Lung microvascular endothelial cell (primary cell): Measurements from ENCODE around the gene MAGEA11. TPM values are rescaled to one million over a fixed set of nuclear protein-coding genes. Genes with fewer than 3 reads are reported as not detected.
"Not testable (repeated sequence)": the region's sequence is repeated elsewhere in the genome, so short reads cannot be mapped to it uniquely, and the experiment has no call there.

Experiments
- DNase-seq, 2 donors: peaks; one replicate each; pipeline versions ENCODE4 v3.0.0 to v3.0.0-alpha.2; 2010; ENCODE audit warnings: low read depth in 2 of 2
- total RNA-seq: library from RNA; depleted of rRNA; stranded (reverse); fragments of >200 nt; gene quantifications from 2 replicates; pipeline ENCODE4 v1.2.1, GENCODE V29; 2014

Gene MAGEA11, protein sequence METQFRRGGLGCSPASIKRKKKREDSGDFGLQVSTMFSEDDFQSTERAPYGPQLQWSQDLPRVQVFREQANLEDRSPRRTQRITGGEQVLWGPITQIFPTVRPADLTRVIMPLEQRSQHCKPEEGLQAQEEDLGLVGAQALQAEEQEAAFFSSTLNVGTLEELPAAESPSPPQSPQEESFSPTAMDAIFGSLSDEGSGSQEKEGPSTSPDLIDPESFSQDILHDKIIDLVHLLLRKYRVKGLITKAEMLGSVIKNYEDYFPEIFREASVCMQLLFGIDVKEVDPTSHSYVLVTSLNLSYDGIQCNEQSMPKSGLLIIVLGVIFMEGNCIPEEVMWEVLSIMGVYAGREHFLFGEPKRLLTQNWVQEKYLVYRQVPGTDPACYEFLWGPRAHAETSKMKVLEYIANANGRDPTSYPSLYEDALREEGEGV
- under 0.01 TPM in 1 of 2 replicates, not detected in the other for total RNA-seq

DNA sequence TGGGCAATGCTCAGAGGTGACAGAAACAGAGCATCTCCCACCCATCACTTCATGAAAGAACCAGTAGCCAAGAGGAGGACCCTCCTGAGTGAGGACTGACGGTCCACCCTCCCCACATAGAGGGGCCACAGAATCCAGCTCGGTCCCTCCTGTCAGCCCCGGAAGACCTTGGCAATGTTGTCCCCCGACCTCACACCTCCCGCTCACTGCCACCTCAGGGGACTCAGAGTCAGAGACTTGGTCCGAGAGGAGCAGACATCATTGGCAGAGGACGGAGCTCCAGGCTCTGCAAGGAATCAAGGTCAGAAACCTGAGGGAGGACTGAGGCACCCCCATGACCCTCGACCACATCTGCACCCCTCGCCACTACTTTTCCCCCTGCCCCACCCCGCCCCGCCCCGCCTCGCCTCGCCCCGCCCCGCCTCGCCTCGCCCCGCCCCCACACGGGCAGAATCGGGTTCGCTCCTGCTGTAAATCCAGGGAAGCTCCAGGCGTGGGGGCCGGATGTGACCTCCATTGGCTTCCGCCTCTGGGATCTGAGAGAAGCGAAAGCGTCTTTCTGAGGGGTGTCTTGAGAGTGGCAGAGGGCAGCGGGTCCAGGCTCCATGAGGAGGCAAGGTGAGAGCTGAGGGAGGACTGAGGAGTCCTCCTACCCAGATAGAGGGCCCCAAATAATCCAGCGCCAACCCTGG lies at the start of gene MAGEA11:
Gene MAGEA11 (plus strand): TSS at position 516 of the 692 bp plus-strand sequence. CDS start 1,100 bp downstream, outside the sequence.
- DNase-seq: no peak

DNA sequence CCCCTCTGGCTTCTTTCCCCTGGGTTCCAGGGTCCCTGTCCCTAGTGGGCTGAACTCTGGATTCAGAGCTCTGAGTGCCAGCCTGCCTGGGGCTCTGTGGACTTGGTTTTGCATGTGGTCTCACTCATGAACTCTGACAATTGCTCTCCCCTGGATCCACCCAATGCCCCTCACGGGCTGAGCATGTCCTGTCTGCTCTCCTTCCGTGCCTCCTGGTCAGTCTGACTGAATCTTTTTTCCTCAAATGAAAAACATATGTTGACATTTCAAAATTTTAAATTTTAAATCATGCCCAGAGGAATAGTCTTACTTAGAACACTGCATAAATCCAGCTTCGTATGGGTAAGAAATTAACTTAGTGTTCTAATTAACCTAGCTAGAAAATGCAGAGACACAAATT lies 36.8 kb upstream of the MAGEA11 start:
- not testable (repeated sequence) for DNase-seq

DNA sequence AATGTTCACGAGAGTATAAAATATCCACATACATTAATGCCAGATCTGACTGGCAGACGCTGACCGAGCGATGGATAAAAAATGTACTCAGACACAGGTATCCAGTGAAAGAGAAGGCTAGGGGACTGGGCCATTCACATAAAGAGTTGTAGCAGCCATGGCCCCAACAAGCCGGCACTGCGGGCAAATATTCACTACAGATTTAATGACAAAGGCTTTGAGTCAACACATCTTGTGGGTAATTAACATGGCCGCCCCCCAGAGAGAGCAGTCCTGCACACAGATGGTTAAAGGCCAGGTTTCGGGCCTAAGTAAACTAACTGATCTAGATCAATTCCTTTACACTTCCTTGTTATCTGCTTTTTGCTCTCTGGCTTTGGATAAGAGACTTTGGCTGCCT lies 36.3 kb upstream of the MAGEA11 start:
- DNase-seq: not testable (repeated sequence)

DNA sequence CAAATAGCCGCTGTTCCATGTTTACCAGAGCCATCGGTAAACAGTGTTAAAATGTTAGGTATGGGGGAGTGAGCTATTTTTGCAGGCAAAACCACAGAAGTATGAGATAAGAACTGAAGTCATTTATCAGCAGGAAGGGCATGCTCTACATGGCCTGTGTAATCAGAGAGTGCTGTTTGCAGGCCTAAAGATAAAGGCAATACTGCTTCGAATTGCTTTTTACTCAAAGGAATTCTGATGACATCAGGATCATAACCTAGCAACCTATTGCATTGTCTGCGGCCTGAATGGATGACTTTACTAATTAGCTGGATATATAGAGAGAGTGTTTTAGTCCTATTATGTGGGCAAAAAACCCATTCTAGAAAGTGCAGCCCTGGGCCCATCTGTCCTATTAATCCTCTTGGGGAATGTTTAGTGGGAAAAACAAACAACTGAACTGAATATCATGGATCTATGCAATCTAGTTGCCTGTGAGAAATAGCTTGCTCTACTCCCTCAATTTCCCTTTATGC lies 32.6 kb upstream of the MAGEA11 start:
- DNase-seq: not testable (repeated sequence)

DNA sequence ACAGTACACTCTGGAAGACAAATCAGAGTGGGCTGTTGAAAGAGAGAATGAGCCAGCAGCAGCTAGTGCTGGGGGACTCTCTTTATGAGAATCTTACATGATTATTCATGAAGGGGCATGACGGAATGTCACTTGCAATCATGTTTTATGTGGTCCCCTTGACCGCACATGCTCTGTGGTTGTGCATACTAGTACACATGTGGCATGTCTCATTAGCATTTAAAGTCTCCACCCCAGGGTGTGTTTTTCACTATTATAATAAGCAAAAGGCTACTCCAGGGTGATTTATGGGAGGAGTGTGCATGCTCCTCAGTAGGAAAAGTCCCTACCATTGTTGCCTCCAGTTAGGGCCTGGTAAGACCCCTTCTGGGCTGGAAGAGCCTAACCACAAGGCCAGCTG lies 30.7 kb upstream of the MAGEA11 start:
- no peak for DNase-seq

DNA sequence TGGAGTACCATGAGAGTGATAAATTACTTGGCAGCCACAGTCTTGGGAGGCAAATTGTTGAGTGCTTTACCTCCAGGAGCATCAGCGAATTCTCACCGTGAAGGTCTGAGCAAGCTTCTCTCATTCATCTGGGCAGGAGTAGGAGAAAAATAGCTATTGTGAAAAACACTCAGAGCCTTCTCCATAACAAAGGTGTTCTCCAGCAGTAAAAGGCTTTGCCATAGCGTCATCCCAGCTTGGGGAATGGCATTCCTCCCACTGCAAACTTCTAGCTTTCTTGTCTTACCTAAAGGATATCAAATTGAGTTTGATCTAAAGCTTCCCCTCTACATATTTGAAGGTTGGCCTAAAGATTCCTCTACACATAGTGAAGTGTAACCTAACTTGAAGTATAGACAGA lies 29.8 kb upstream of the MAGEA11 start:
- no peak for DNase-seq

DNA sequence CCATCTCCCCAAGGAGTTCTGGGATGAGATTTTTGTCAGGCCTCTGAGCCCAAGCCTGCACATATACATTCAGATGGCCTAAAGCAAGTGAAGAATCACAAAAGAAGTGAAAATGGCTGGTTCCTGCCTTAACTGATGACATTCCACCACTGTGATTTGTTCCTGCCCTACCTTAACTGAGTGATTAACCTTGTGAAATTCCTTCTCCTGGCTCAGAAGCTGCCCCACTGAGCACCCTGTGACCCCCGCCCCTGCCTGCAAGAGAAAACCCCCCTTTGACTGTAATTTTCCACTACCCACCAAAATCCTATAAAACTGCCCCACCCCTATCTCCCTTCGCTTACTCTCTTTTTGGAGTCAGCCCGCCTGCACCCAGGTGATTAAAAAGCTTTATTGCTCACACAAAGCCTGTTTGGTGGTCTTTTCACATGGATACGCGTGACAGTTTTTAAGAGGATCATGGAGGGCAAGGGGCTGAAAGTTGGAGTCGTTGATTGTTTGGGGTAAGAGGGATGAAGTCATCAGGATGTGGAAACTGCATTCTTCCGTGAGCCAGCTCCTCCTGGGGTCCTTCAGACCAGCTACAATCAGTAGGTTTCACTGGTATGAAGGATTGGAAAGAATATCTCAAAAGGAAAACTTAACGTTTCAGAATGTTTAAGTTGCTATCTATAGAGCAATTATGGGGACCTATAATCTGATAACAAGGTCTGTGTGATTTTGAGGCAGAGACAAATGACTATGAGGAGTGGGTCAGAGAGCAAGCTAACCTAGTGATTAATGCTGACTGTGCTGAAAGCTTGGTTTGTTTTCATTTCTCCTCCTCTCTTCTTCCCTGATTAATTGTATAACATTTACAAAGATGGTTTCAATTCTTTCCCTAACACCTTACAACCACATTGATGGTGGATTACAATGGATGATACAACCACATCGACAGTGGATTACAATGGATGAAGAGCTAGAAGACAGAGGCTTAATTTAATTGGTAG lies 28.6 kb upstream of the MAGEA11 start:
- no peak for DNase-seq

DNA sequence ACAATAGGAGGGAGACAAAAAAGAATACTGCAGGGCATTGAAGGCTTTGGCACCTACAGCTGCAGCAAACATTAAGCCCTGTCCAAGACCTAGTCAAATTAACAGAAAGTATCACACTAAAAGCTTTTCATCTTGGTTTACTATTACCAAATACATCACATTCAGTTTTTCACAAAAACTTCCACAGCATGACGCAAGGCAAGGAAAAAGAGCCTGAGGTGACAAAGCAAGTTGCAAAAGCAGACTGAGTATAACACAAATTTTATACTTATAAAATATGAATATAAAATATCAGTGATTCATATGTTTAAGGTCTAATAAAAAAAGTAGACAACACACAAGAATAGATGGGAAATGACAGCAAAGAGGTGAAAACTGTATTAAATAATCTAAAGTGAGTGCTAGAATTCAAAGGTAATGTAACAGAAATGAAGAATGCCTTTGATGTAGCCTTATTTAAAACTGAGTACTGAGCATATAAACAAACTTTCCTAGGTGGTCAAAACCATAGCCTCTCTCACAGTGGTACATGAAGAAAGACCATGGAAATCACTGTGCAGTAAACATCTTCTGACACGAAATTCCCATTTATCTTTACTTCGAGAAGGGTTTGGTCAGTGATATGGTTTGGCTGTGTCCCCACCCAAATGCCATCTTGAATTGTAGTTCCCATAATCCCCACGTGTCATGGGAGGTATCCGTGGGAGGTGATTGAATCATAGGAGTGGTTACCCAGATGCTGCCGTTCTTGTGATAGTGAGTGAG lies 27.7 kb upstream of the MAGEA11 start:
- DNase-seq: no peak

DNA sequence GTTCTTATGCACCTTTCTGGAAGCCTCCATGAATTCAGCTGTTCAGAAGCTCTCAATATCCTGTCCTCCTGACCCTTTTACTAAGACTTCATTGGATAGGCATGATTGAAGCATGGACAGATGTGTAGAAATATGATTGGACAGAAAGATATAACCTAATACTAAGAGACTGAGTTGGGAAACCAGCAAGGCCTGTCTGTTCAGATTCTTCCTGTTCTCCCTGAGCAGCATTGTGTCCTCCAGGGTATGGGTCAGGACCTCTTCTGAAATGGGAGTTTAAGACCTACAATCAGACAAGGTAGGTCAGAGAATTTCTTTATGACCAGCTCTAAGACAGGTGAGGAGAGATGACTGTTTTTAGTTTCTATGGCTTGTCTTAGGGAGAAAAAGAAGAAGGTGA lies 23.9 kb upstream of the MAGEA11 start:
- DNase-seq: no peak

DNA sequence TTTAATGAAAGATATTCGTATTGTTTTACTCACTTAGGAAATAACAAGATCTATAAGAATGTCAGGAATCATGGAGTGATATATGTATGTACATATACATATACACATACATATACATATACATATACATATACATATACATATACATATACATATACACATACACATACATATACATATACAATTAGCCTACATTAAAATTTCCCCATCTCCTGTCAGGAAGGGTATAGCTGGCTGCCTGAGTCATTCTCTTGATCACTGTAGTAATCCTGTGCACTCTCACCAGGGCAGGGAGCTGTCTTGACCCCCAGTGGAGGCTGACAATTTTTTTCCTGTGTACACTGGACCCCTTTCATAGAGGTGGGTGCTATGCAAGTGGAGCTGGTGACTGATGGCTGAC lies 23.3 kb upstream of the MAGEA11 start:
- no peak for DNase-seq

DNA sequence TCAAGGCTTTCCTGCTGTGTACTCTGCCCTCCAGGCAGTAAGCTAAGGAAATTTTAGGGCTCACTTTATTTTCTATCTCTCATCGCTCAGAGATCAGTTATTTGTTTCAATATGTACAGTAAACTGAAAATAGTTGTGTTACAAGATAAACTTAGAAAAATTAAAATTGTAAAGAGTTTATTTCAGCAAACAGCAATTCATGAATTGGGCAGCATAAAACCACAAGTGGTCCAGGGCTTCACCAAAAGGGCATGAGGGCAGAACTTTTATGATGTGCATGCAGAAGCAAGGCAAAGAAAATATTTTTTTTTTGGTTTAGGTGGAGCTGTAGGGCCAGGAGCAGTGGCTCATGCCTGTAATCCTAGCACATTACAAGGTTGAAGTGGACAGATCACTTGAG lies 20.1 kb upstream of the MAGEA11 start:
- DNase-seq: no peak

DNA sequence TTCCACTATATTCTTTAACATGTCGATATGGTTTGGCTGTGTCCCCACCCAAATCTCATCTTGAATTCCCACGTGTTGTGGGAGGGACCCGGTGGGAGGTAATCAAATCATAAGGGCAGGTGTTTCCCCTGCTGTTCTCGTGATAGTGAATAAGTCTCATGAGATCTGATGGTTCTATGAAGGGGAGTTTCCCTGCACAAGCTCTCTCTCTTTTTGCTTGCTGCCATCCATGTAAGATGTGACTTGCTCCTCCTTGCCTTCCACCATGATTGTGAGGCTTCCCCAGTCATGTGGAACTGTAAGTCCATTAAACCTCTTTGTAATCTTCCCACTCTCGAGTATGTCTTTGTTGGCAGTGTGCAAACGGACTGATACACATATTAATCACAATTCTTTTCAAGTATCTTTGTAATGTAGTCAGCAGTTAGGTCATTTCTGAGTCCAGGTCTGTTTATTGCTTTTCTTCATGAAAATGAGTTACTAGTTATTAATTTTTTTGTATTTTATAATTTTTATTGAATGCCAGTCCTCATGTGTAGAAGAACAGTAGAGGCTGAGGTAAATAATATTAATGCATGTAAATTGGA lies 19.1 kb upstream of the MAGEA11 start:
- not testable (repeated sequence) for DNase-seq

DNA sequence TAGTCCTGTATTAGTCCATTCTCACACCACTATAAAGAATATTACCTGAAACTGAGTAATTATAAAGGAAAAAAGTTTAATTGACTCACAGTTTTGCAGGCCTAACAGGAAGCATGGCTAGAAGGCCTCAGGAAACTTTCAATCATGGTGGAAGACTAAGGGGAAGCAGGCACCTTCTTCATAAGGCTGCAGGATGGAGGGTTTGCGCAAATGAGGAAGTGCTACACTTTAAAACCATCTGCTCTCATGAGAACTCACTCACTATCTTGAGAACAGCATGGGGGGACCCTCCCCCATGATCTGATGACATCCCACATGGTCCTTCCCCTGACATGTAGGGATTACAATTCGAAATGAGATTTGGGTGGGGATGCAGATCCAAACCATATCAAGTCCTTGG lies 12.1 kb upstream of the MAGEA11 start:
- DNase-seq: no peak

DNA sequence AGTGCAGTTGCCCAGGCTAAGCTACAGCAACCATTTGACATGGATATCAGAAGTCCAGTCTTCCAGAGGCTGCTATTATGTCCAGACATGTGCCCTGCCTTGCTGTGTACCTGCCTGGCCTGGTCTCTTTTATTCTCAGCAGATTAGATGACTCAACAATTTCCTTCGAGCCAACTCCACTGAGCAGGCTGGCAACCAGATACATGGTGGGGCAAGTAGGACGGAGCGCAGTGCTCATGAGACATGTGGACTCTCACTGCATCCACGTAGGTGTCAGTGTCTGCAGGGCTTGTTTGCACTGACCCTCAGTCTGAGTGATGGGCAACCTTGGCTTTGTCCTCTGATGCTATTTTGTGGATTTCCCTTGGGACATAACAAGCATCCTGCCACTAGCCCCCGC lies 7.2 kb upstream of the MAGEA11 start:
- DNase-seq: no peak

DNA sequence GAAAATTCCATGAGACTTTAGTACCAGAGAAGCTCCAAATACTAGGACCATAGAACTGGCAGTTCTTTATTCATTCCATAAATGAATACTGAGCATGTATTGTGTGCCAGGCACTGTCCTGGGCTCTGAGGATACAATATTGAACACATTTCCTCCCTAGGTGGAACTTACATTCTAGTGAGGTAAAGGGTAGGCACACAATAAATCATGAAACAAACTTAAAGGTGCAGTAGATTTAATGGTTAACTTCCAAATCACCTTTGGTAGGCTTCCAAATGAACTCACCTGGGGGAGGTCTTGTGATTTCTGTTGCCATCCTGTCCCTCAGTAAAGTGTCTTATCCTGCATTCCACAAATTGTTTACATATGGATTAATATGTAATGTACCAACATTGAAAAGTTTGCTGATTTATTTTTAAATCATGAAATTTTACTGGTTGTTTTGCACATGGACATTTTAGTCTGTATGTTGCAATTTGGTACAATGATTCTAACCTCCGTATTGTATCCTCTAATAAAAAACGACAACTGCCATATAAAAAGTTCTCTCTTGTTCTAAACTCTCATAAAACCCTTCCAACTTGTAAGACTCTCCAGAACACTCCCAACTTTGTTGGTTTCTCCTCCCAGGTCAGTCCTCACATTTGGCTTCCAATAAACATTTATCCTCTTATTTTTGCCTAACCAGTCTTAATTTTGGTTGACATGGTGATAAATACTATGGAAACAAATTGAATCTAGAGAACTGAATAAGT lies 4.5 kb upstream of the MAGEA11 start:
- DNase-seq: no peak

DNA sequence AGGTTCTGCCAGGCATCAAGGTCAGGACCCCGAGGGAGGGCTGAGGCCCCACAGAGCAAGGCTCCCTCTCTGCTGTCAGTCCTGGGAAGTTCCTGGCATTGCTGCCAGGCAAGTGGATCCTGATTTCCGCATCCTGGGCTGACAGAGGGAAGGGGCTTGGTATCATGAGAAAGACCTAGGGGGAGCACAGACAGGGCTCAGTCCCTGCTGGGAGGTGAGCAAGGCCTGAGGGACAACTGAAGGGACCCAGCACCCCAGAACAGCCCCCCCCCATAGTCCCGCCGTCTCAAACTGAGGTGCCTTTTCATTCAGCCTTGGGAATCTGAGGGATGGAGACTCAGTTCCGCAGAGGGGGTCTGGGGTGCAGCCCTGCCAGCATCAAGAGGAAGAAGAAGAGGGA lies 971 bp downstream of the MAGEA11 start:
- DNase-seq: no peak

DNA sequence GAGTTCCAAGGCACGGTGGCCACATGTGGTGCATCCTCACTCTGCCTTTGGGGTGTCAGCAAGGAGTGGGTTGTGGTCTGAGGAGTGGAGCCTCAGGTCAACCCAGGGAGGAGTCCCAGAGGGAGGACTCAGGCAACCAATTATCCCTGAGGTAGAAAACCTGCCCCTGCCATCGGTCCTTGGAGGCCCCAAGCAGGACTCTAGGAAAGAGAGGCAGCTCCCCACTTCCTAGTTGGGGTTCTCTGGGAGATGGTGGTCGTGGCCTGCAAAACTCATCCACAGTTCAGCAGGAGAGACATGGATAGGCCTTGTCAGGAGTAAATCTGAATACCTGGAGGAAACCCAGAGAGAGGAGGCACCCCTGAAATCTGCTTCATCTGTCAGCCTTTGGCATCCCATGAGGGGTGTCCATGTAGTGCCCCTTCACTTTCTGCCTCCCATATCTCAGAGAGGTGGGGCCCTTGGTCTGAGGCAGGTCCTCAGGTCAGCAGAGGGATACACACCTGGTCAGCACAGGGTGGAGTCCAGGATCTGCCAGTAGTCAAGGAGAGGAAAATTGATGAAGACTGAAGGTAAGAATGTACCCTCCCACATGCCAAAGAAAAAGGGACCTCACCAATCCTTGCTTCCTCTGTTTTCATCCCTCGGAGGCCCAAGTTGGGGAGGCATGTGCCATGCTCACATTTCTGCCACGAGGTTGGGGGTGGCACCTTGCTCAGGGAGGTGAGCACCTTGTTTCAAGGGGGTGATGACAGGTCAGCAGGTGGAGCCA lies 1.6 kb downstream of the MAGEA11 start:
- DNase-seq: no peak

DNA sequence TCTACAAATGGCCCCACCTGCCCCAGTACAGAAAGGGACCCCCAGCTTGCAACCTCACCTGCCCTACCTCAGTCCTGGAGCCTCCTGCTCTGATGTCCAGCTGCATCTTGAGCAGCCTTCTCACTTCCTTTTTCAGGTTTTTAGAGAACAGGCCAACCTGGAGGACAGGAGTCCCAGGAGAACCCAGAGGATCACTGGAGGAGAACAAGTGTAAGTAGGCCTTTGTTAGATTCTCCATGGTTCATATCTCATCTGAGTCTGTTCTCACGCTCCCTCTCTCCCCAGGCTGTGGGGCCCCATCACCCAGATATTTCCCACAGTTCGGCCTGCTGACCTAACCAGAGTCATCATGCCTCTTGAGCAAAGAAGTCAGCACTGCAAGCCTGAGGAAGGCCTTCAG lies 3.6 kb downstream of the MAGEA11 start:
- no peak for DNase-seq

DNA sequence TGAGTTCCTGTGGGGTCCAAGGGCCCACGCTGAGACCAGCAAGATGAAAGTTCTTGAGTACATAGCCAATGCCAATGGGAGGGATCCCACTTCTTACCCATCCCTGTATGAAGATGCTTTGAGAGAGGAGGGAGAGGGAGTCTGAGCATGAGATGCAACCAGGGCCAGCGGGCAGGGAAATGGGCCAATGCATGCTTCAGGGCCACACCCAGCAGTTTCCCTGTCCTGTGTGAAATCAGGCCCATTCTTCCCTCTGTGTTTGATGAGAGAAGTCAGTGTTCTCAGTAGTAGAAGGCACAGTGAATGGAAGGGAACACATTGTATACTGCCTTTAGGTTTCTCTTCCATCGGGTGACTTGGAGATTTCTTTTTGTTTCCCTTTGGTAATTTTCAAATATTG lies 4.8 kb downstream of the MAGEA11 start:
- no peak for DNase-seq
